Endodermal cell (in vitro differentiated cells): ENCODE measurements around the gene ZC2HC1B. TPM values are rescaled to one million over a fixed set of nuclear protein-coding genes. Genes with fewer than 3 reads are reported as not detected.

ENCODE experiments used
- DNase-seq: peaks from one replicate; pipeline ENCODE4 v3.0.0-alpha.2; 2017
- H3K27ac ChIP-seq: 2 replicates; pipeline ENCODE4 v1.5.1; 2013; ENCODE audit warnings: mild to moderate bottlenecking, low read depth, low read length, moderate library complexity
- H3K27me3 ChIP-seq: 2 replicates; pipeline ENCODE4 v1.6.1; 2013; ENCODE audit warnings: mild to moderate bottlenecking, low read length, moderate library complexity; ENCODE audit not compliant: insufficient read depth, control insufficient read depth, poor library complexity, severe bottlenecking
- H3K36me3 ChIP-seq: 2 replicates; pipeline ENCODE4 v1.7.0; 2013; ENCODE audit warnings: mild to moderate bottlenecking, low read length, moderate library complexity; ENCODE audit not compliant: control insufficient read depth, insufficient read depth
- H3K4me1 ChIP-seq: one replicate; pipeline ENCODE4 v1.7.0; 2013; ENCODE audit warnings: low read length; ENCODE audit not compliant: control insufficient read depth, insufficient read depth
- H3K4me3 ChIP-seq: 2 replicates; pipeline ENCODE4 v1.5.1; 2013; ENCODE audit warnings: mild to moderate bottlenecking, low read length, moderate library complexity
- H3K9ac ChIP-seq: 2 replicates; pipeline ENCODE4 v1.6.1; 2013; ENCODE audit warnings: mild to moderate bottlenecking, low read length, moderate library complexity; ENCODE audit not compliant: poor library complexity, severe bottlenecking; ENCODE audit errors: extremely low read depth
- H3K9me3 ChIP-seq: 2 replicates; pipeline ENCODE4 v1.6.1; 2013; ENCODE audit warnings: mild to moderate bottlenecking, low read length, moderate library complexity; ENCODE audit not compliant: control insufficient read depth
- H3K27ac Mint-ChIP-seq: 2 replicates; pipeline ENCODE4 v1.8.0; 2020; ENCODE audit warnings: mixed read lengths
- H3K27me3 Mint-ChIP-seq: 2 replicates; pipeline ENCODE4 v1.8.0; 2021; ENCODE audit warnings: mild to moderate bottlenecking, mixed read lengths; ENCODE audit not compliant: insufficient read depth
- H3K36me3 Mint-ChIP-seq: 2 replicates; pipeline ENCODE4 v1.8.0; 2020; ENCODE audit warnings: low read depth, mixed read lengths
- H3K4me1 Mint-ChIP-seq: 2 replicates; pipeline ENCODE4 v1.8.0; 2020; ENCODE audit warnings: mixed read lengths
- H3K4me3 Mint-ChIP-seq: 2 replicates; pipeline ENCODE4 v1.8.0; 2020; ENCODE audit warnings: mild to moderate bottlenecking, moderate library complexity, mixed read lengths
- H3K9me3 Mint-ChIP-seq: 2 replicates; pipeline ENCODE4 v1.8.0; 2020; ENCODE audit warnings: mild to moderate bottlenecking, mixed read lengths
- WGBS, 2 experiments: methylation state at CpG; one replicate each; pipeline versions ENCODE4 v1.1.5 to v1.1.7; 2013; ENCODE audit warnings: missing lambda C conversion rate in 2 of 2, mixed read lengths in 1 of 2; ENCODE audit not compliant: insufficient coverage in 1 of 2, insufficient read length in 1 of 2; 5-methylcytosine and 5-hydroxymethylcytosine counted together
- long read RNA-seq, 4 experiments: library from polyadenylated mRNA in 2 of 4; library from RNA in 1 of 4; library from capped mRNA in 1 of 4; stranded (forward) in 3 of 4; unstranded in 1 of 4; transcript quantifications; one replicate each; pipeline ENCODE4 v2.0.0, GENCODE V29; 2020 to 2021; ENCODE audit warnings: inconsistent platforms in 1 of 4
- polyA plus RNA-seq, 2 experiments: library from polyadenylated mRNA; stranded (reverse); fragments of 50-300 nt; gene quantifications; one replicate each; pipeline ENCODE4 v1.2.3, GENCODE V29; 2013
- total RNA-seq, 2 donors: library from RNA; stranded (reverse); fragmentation: NEBNext Ultra II Directional in 1 of 2; extraction: Animal tissue kit (Norgen Biotek cat#: 25700) in 1 of 2; gene quantifications; 2 replicates in 1 of 2; 3 replicates in 1 of 2; pipeline ENCODE4 v1.2.1, GENCODE V29; 2021
- TF ChIP-seq, protein P1 (sequence below): fragments of 200-600 bp; sonication (generic); conservative IDR thresholded peaks from 2 replicates; pipeline ENCODE4 v1.5.0; 2021; ENCODE audit warnings: antibody characterized with exemption, mild to moderate bottlenecking

ZC2HC1B gene, protein sequence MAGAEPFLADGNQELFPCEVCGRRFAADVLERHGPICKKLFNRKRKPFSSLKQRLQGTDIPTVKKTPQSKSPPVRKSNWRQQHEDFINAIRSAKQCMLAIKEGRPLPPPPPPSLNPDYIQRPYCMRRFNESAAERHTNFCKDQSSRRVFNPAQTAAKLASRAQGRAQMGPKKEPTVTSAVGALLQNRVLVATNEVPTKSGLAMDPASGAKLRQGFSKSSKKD
- total RNA-seq: not detected
- not detected for polyA plus RNA-seq (2013, experiment 1 of 2)
- not detected for polyA plus RNA-seq (2013, experiment 2 of 2)
- long read RNA-seq, experiment 1: 0 reads
- long read RNA-seq, experiment 2: 0 reads
- long read RNA-seq, experiment 3: 0 reads
- long read RNA-seq, experiment 4: 0 reads

DNA sequence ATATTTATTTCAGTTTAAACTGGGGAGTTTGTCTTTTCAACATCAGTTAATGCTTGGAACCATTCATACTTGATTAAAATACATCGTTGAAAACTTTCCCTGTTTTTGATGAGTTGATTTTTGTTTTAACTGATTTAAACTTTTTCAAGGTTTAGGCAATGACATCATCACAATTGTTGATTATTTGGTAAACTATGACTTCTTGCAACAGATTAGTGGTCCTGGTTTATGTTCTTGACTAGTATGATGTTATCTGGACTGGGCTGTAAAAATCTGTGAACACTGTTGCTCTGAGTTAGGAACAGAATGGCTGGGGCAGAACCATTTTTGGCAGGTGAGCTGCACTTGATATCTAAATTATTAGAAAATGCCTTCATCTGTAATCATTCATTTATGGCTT is at the start of gene ZC2HC1B:
Gene ZC2HC1B, plus strand, starts transcription at position 241 of the 400 bp plus-strand sequence. Its CDS starts 66 bp downstream, at position 307.
- 83 to 100% methylated on average over 1 of the region's 1 CpG for WGBS, 2 experiments

DNA sequence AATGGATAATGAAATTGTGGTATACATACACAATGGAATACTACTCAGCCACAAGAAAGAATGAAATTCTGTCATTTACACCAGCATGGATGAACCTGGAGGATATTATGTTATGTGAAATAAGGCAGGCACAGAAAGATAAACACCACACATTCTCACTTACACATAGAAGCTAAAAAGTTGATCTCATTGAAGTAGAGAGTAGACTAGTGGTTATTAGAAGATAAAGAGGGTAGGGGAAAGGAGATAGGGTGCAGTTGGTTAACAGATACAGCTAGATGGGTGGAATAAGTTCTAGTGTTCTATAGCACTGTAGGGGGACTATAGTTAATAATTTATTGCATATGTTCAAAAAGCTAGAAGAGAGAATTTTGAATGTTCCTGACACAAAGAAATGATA is 46.7 kb upstream of the ZC2HC1B start:
- H3K4me3 Mint-ChIP-seq: no peak overlapping the region
- Histone ChIP-seq H3K4me1 (no peaks in the 10 kb centered on the region), H3K9me3 (peaks cover 21% of the 10 kb centered on the region), H3K27ac (no peak overlapping the region), H3K27me3 (no peaks in the 10 kb centered on the region), H3K4me3 (no peak overlapping the region), H3K9ac (no peak overlapping the region), H3K36me3 (peaks cover 78% of the 10 kb centered on the region)
- no peak for DNase-seq
- TF ChIP-seq, protein P1, sequence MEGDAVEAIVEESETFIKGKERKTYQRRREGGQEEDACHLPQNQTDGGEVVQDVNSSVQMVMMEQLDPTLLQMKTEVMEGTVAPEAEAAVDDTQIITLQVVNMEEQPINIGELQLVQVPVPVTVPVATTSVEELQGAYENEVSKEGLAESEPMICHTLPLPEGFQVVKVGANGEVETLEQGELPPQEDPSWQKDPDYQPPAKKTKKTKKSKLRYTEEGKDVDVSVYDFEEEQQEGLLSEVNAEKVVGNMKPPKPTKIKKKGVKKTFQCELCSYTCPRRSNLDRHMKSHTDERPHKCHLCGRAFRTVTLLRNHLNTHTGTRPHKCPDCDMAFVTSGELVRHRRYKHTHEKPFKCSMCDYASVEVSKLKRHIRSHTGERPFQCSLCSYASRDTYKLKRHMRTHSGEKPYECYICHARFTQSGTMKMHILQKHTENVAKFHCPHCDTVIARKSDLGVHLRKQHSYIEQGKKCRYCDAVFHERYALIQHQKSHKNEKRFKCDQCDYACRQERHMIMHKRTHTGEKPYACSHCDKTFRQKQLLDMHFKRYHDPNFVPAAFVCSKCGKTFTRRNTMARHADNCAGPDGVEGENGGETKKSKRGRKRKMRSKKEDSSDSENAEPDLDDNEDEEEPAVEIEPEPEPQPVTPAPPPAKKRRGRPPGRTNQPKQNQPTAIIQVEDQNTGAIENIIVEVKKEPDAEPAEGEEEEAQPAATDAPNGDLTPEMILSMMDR: no peak
- H3K36me3 Mint-ChIP-seq: peaks cover 62% of the 10 kb centered on the region
- H3K27ac Mint-ChIP-seq: no peak overlapping the region
- H3K9me3 Mint-ChIP-seq: no peaks in the 10 kb centered on the region
- no peaks in the 10 kb centered on the region for H3K4me1 Mint-ChIP-seq
- no peaks in the 10 kb centered on the region for H3K27me3 Mint-ChIP-seq

More for the DNA sequence above, at the start of gene ZC2HC1B:
- Mint-ChIP-seq H3K27me3 (no peaks in the 10 kb centered on the region), H3K9me3 (no peaks in the 10 kb centered on the region), H3K36me3 (peaks cover 42% of the 10 kb centered on the region), H3K4me3 (no peak within 1 kb of the TSS), H3K4me1 (no peaks in the 10 kb centered on the region), H3K27ac (no peak within 1 kb of the TSS)
- Histone ChIP-seq H3K27ac (no peak within 1 kb of the TSS), H3K9ac (no peak within 1 kb of the TSS), H3K4me3 (no peak within 1 kb of the TSS), H3K4me1 (no peaks in the 10 kb centered on the region), H3K9me3 (peaks cover 13% of the 10 kb centered on the region), H3K36me3 (peaks cover 61% of the 10 kb centered on the region), H3K27me3 (no peaks in the 10 kb centered on the region)
- TF ChIP-seq, protein P1: no peak
- DNase-seq: no peak

DNA sequence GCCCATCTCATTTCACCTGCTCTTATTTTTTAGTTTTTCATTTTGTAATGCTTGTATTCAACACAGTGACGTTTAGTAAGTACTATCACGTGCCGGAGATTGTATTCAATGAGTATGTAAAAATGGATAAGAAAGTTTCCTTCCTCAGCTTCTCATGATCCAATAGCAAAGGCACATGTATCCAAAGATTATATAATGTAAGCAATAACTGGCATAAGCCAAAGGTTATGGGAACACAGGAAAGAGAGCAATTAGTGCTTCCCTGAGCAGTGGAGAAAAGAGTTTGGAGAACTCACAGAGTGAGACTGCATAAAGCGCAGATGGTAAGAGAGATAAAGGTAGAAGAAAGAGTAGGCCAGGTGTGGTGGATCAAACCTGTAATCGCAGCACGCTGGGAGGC is 42.9 kb upstream of the ZC2HC1B start:
- H3K36me3 ChIP-seq: peaks cover 83% of the 10 kb centered on the region
- H3K27me3 ChIP-seq: no peaks in the 10 kb centered on the region
- H3K36me3 Mint-ChIP-seq: peaks cover 57% of the 10 kb centered on the region
- H3K27me3 Mint-ChIP-seq: no peaks in the 10 kb centered on the region
- TF ChIP-seq, protein P1: no peak
- no peaks in the 10 kb centered on the region for H3K4me1 ChIP-seq
- H3K4me1 Mint-ChIP-seq: no peaks in the 10 kb centered on the region
- H3K9me3 ChIP-seq: peaks cover 14% of the 10 kb centered on the region
- H3K27ac Mint-ChIP-seq: no peak overlapping the region
- no peak overlapping the region for H3K4me3 Mint-ChIP-seq
- no peaks in the 10 kb centered on the region for H3K9me3 Mint-ChIP-seq
- H3K27ac ChIP-seq: no peak overlapping the region
- DNase-seq: no peak
- no peak overlapping the region for H3K4me3 ChIP-seq
- WGBS, 2 experiments: 97 to 100% methylated on average over 1 to 6 of the region's 6 CpGs
- no peak overlapping the region for H3K9ac ChIP-seq
